Mucosa of rectum (tissue), 2 donors: Measurements from ENCODE around the gene AMACR.

ENCODE experiments used
- H3K27ac ChIP-seq, 2 donors: one replicate each; pipeline ENCODE4 v1.7.0; 2013; ENCODE audit warnings: inconsistent platforms in 2 of 2, low read depth in 2 of 2, low read length in 2 of 2
- H3K27me3 ChIP-seq, 2 donors: one replicate each; pipeline ENCODE4 v1.7.0; 2013; ENCODE audit warnings: low read length in 2 of 2; ENCODE audit not compliant: control insufficient read depth in 2 of 2, insufficient read depth in 2 of 2
- H3K36me3 ChIP-seq, 2 donors: one replicate each; pipeline ENCODE4 v1.7.0; 2013; ENCODE audit warnings: low read length in 2 of 2; ENCODE audit not compliant: control insufficient read depth in 2 of 2, insufficient read depth in 2 of 2
- H3K4me1 ChIP-seq, 2 donors: one replicate each; pipeline ENCODE4 v1.7.0; 2013; ENCODE audit warnings: low read length in 2 of 2, mild to moderate bottlenecking in 1 of 2; ENCODE audit not compliant: control insufficient read depth in 2 of 2, insufficient read depth in 2 of 2
- H3K4me3 ChIP-seq, 2 donors: one replicate each; pipeline ENCODE4 v1.7.0; 2013; ENCODE audit warnings: low read length in 2 of 2
- H3K9ac ChIP-seq, 2 donors: one replicate each; pipeline ENCODE4 v1.7.0; 2013; ENCODE audit warnings: low read length in 2 of 2, low read depth in 1 of 2, mild to moderate bottlenecking in 1 of 2
- H3K9me3 ChIP-seq, 2 donors: one replicate each; pipeline ENCODE4 v1.7.0; 2013; ENCODE audit warnings: low read length in 2 of 2; ENCODE audit not compliant: control insufficient read depth in 2 of 2
- donor health status: healthy.
- donor health status: Normal muscosa, but diverticular disease.

Gene AMACR

DNA sequence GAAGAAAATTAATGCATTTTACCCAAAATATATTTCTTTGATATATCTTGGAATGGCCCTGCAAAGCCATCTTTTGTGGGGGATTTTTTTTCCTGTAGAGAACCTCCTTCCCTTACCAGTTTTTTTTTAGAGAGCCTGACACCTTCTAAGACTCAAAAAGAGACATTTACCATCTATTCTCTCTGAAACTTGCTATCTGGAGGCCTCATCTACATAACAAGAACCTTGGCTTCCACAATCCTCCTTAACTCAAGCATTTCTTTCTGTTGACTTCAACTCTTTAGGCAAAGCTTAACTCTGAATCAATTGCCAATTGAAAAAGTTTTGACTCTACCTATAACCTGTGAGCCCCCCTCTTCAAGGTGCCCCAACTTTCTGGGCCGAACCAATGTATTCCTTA is 29.5 kb downstream of the AMACR start:
- Histone ChIP-seq H3K9ac (no peak overlapping the region), H3K36me3 (no peaks in the 10 kb centered on the region), H3K4me3 (no peak overlapping the region), H3K27ac (no peak overlapping the region), H3K9me3 (no peaks in the 10 kb centered on the region), H3K27me3 (no peaks in the 10 kb centered on the region), H3K4me1 (no peaks in the 10 kb centered on the region)

DNA sequence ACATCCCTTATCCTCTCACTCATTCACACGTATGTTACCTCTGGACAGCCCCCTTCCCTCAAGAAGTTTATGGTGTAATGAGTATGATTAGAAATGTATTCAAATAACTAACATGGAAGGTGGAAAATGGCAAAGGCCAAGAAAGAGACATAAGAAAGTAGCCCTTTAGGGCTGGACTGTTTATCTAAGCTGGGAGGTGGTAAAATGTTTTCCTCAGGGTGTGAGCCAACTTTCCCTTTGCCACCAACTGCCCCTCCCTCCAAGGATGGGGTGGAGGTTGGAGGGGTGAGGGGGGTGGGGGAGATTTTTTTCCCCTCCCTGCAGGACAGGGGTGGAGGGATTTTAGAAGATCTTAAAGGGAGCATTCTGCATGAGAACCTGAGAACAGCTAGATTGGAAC is 31.5 kb downstream of the AMACR start:
- H3K9ac ChIP-seq, result no peak overlapping the region
- H3K4me1 ChIP-seq, result no peaks in the 10 kb centered on the region
- no peak overlapping the region for H3K4me3 ChIP-seq
- no peaks in the 10 kb centered on the region for H3K27me3 ChIP-seq
- no peaks in the 10 kb centered on the region for H3K36me3 ChIP-seq
- H3K27ac ChIP-seq, result no peak overlapping the region
- no peaks in the 10 kb centered on the region for H3K9me3 ChIP-seq

DNA sequence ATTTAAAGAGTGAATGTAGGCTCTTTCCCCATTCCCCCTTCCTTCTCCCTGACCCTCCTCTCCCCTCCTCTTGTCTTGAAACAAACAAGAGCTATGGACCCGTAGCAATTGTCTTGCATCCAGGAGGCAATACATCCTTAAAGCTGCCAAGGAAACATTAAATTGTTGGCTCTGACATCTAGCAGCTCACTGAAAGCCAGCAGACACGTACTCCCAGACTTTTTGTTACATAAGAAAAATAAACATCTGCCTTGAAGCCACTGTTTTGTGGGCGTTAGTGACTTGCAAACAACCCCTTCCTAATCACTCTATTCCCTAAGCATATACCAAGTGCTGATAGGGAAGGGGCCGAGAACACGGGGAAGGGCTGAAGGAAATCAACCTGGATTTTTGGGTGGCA is 32.0 kb downstream of the AMACR start:
- Histone ChIP-seq H3K4me3 (no peak overlapping the region), H3K36me3 (no peaks in the 10 kb centered on the region), H3K4me1 (no peaks in the 10 kb centered on the region), H3K27ac (no peak overlapping the region), H3K27me3 (no peaks in the 10 kb centered on the region), H3K9ac (no peak overlapping the region), H3K9me3 (no peaks in the 10 kb centered on the region)

DNA sequence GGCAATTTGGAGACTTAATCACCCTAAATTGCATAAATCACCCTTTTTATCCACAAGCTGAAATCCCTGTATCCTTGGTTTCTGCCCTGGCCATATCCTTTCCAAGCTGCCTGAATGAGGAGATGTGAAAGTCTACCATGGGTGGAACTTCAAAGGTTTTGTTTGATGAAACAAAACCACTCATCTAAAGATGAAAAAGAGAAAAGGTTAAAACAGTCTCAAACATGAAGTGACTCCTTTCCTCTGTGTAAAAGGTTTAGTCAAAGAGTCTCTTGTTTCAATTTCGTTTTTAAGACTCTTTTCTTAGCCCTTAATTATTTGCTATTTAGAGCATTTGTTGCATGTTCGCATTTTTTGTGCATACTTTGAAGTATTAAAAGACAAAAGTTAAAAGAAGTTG is 34.6 kb downstream of the AMACR start:
- Histone ChIP-seq H3K27me3 (no peaks in the 10 kb centered on the region), H3K9ac (no peak overlapping the region), H3K4me1 (no peaks in the 10 kb centered on the region), H3K4me3 (no peak overlapping the region), H3K27ac (no peak overlapping the region), H3K9me3 (no peaks in the 10 kb centered on the region), H3K36me3 (no peaks in the 10 kb centered on the region)

DNA sequence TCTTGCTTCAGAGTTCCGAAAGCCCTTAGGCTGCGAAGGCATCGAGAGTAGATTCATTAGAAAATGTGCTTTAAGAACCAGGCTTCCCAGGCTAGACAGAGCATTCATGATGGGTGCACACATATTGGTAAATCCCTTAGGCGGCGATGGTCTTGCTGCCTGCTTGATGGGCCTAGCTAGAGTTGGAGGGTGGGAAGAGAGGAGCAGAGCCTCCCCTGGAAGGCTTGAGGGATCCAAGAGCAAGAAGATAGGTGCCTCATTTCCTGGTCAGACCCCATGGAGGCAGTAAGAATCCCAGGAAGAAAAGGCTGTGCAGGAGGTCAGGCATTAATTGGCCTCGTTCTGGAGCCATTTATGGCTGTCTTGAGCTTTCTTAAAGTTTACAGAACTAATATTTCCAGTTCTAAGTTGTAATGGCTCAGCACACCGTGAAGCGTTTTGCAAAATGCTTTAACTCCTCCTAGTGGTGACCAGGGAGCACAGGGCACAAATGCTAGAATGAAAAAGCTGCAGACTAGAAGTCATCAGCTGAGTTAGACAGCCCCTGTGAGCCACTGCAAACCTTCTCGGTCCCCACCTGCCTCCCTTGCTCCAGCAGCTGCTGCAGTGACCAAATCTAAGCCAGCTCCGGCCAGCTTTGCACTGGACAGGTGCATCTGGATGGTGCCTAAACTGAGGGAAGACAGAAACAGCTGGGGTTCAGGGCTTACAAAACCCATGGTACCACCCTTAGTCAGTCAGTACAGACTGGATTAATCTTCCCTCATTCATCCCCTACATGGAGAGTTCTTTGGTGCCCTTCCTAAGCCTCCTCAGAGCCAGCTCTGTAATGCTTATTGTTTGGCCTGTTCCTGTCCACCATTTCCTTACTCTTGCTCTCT is 38.0 kb downstream of the AMACR start:
- Histone ChIP-seq H3K9me3 (no peaks in the 10 kb centered on the region), H3K9ac (no peak overlapping the region), H3K4me3 (no peak overlapping the region), H3K36me3 (no peaks in the 10 kb centered on the region), H3K27ac (no peak overlapping the region), H3K4me1 (no peaks in the 10 kb centered on the region), H3K27me3 (no peaks in the 10 kb centered on the region)

DNA sequence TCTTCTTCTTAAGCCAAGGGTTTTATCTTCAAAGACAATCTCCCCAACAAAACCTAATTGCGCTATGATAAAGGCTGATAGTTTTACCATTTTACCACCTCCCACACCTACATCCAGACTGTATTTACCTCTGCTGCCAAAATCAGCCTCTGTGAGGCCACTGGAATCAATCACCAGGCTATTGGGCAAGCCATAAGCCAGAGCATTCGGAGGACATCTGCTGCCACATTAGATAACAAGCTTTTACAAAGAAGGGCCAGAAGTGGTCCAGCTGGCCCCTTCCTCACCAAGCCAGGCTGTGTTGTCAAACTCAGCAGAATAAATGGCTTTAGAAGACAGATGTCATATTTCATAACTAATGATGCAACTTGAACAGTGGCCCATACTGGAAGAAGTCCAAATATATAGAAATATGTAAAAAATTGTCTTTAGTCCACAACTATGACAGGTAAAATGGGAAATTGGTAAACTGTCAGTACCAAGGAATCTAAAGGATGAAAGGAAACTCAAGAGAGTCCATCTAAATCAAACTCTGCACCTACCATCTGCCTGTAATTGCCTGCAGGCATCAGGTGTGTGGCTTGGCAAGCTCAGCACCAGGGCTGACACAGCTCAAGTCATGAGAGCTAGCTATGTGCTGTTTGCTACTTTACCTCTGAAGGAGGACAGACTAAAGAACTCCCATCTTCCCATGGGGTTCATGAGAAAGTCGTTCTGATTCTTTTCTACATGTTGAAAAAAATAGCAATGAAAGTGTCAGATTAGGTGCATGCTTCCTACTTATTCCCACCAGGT is 39.4 kb downstream of the AMACR start:
- Histone ChIP-seq H3K27ac (no peak overlapping the region), H3K4me3 (no peak overlapping the region), H3K27me3 (no peaks in the 10 kb centered on the region), H3K4me1 (no peaks in the 10 kb centered on the region), H3K9me3 (no peaks in the 10 kb centered on the region), H3K9ac (no peak overlapping the region), H3K36me3 (no peaks in the 10 kb centered on the region)

DNA sequence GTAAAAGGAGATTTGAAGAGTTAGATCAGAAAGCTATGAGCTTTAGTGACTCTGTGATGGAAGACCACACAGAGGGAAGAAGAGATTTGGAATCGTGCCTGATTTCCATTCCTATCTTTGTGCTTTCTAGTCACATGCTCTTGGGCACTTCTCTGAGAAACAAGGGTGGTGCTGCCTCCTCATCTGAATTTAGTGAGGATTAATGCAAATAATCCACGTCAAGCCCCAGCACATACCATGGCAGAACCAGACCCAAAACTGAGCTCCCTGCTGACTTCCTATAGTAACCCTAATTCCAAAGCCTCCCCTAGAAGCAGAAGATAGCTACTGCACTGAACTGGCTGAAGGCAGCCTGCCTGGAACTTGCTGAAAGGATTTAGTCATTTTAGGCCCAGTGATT is 41.0 kb downstream of the AMACR start:
- no peaks in the 10 kb centered on the region for H3K4me1 ChIP-seq
- H3K36me3 ChIP-seq, result no peaks in the 10 kb centered on the region
- no peak overlapping the region for H3K27ac ChIP-seq
- H3K9ac ChIP-seq, result no peak overlapping the region
- H3K4me3 ChIP-seq, result no peak overlapping the region
- no peaks in the 10 kb centered on the region for H3K9me3 ChIP-seq
- no peaks in the 10 kb centered on the region for H3K27me3 ChIP-seq

DNA sequence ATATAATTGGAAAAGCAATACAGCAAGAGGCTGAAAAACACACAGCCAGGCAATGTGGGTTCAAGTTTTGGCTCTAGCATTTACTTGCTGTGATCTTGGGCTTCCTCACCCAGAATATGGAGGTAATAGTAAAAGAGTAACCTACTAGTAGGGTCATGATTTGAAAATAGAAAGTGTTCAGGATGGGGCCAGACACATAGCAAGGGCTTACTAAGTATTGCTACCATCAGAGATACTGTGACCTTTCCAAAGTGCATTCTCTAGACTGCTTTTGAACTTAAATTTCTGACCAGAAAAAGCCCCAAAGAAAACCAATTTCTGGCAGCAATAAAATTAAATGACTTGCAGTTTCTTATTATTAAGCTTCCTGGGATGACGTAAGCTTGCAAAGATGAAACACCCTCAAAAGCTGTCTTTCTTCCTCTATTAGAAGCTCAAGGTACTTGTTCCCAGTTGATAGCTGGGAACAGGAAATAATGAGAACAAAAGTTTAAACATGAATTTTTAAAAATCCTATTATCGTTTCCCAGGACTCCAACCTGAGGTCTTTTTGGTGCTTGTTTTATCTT is 43.6 kb downstream of the AMACR start:
- Histone ChIP-seq H3K9ac (no peak overlapping the region), H3K9me3 (no peaks in the 10 kb centered on the region), H3K27me3 (no peaks in the 10 kb centered on the region), H3K27ac (no peak overlapping the region), H3K4me3 (no peak overlapping the region), H3K36me3 (no peaks in the 10 kb centered on the region), H3K4me1 (no peaks in the 10 kb centered on the region)

DNA sequence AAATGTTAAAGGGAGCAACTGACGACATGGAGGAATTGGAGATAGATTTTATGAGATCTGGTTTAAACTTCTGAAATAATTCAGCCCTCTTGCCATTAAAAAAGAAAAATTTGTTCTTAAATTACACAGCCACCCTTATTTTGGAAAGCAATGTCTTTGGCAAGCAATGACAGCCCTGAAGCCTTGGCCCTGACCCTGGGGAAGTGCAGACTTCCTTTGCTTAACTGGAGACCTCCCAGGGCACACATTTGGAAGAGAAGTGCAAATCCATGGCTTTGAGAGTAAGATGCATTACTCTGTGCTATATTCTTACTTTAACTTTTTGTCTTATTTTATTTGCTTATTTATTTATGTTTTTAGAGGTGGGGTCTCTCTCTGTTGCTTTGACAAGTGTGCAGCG is 49.7 kb downstream of the AMACR start:
- Histone ChIP-seq H3K4me1 (no peaks in the 10 kb centered on the region), H3K4me3 (no peak overlapping the region), H3K27me3 (no peaks in the 10 kb centered on the region), H3K9me3 (no peaks in the 10 kb centered on the region), H3K27ac (no peak overlapping the region), H3K36me3 (no peaks in the 10 kb centered on the region), H3K9ac (no peak overlapping the region)

DNA sequence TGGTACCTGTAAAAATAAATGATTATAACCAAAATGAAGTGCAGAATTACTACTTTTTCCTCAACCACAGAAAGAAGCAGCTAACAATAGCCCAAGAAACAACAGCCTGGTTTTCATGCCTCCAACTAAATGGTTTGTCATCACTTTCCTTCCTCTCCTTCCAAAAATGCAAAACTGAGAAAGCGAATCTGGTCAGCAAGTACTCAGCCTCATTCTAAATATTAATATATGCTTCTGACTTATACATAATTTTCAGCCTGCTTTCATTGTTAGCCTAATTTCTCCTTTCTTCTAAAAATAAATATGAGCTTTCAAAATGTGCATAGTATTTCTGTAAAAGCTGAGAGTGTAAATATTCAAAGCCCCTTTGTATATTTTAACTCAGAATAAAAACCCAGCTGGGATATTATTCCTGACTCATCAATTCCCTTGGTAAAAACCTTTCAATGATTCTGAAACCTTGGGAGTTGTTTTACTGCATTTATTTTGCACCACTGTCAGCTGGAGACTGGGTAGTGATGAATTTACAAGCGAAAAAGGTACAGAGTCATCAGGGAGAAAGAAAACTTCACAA is 50.2 kb downstream of the AMACR start:
- Histone ChIP-seq H3K4me1 (no peaks in the 10 kb centered on the region), H3K9ac (no peak overlapping the region), H3K36me3 (no peaks in the 10 kb centered on the region), H3K27ac (no peak overlapping the region), H3K9me3 (no peaks in the 10 kb centered on the region), H3K27me3 (no peaks in the 10 kb centered on the region), H3K4me3 (no peak overlapping the region)
